ENCODE results near the gene CCDC185. TPM values are rescaled to one million over a fixed set of nuclear protein-coding genes. Genes with fewer than 3 reads are reported as not detected.
A peak's percentile ranks its signal among the peaks of the same experiment; 100 is the strongest.

The CCDC185 gene
- total and polyA plus RNA-seq, 2 experiments from 2014 or later = 0.56 TPM; not detected in 1

- no peak for TF ChIP-seq EZH2phosphoT487 (IDR thresholded peaks at IDR 0.05; ENCODE audit: unreplicated experiment)
- TF ChIP-seq ETS1 (IDR thresholded peaks at IDR 0.05) = no peak
These were observed 27.8 kb downstream of the CCDC185 start (continued) for GRCh38 chr1:223421025-223421424.

- peak overlapping the region; percentile 45; the same call in 1 of the 2 replicates for H3K27ac Mint-ChIP-seq
- no peak overlapping the region for H3K4me2 ChIP-seq
- H3K79me2 ChIP-seq (replicated peaks; ENCODE audit: insufficient read depth) = no peaks in the 10 kb centered on the region
- H3K27ac ChIP-seq (ENCODE audit: low read depth) = no peak overlapping the region
- no peaks in the 10 kb centered on the region for H3K36me3 ChIP-seq (ENCODE audit: insufficient read depth)
- no peaks in the 10 kb centered on the region for H4K20me1 ChIP-seq (replicated peaks; ENCODE audit: insufficient read depth)
- peaks cover 7% of the 10 kb centered on the region; the same call in 2 of the 3 replicates for H3K4me1 Mint-ChIP-seq
- no peaks in the 10 kb centered on the region for H3K36me3 Mint-ChIP-seq (ENCODE audit: low read depth)
- H3K4me3 ChIP-seq = no peak overlapping the region
- H3K9me3 Mint-ChIP-seq = no peaks in the 10 kb centered on the region
- DNase-seq (ENCODE audit: low spot score) (no peak), ATAC-seq (no peak)
- H3K27me3 ChIP-seq (ENCODE audit: insufficient read depth) = no peaks in the 10 kb centered on the region
- H3K4me3 Mint-ChIP-seq = no peak overlapping the region
- no peak overlapping the region for H2AFZ ChIP-seq
- no peak for TF ChIP-seq CREB1 (CRISPR knock-in tag; IDR thresholded peaks at IDR 0.05; ENCODE audit: low read depth)
- no peaks in the 10 kb centered on the region for H3F3A ChIP-seq (replicated peaks; ENCODE audit: low read depth)
- H3K27me3 Mint-ChIP-seq (ENCODE audit: insufficient read depth, low read depth, poor library complexity) = no peaks in the 10 kb centered on the region
- H3K4me1 ChIP-seq (ENCODE audit: insufficient read depth) = peaks cover 9% of the 10 kb centered on the region
- peaks cover 6% of the 10 kb centered on the region; the same call in 1 of the 2 replicates for H3K9me2 ChIP-seq (ENCODE audit: insufficient read depth)
These were observed 28.5 kb downstream of the CCDC185 start for GRCh38 chr1:223421676-223422075.

- Histone ChIP-seq H3K4me3 (no peak overlapping the region), H3K79me2 (replicated peaks; ENCODE audit: insufficient read depth) (no peaks in the 10 kb centered on the region), H3K9me2 (ENCODE audit: insufficient read depth) (peaks cover 6% of the 10 kb centered on the region; the same call in 1 of the 2 replicates), H2AFZ (no peak overlapping the region), H4K20me1 (replicated peaks; ENCODE audit: insufficient read depth) (no peaks in the 10 kb centered on the region), H3K4me1 (ENCODE audit: insufficient read depth) (peaks cover 9% of the 10 kb centered on the region), H3K27me3 (ENCODE audit: insufficient read depth) (no peaks in the 10 kb centered on the region), H3K27ac (ENCODE audit: low read depth) (no peak overlapping the region), H3K4me2 (no peak overlapping the region), H3K36me3 (ENCODE audit: insufficient read depth) (no peaks in the 10 kb centered on the region), H3F3A (replicated peaks; ENCODE audit: low read depth) (no peaks in the 10 kb centered on the region)
- no peak for ATAC-seq
- Mint-ChIP-seq H3K4me3 (no peak overlapping the region), H3K27me3 (ENCODE audit: insufficient read depth, low read depth, poor library complexity) (no peaks in the 10 kb centered on the region), H3K4me1 (peaks cover 7% of the 10 kb centered on the region; the same call in 2 of the 3 replicates), H3K27ac (no peak overlapping the region), H3K9me3 (no peaks in the 10 kb centered on the region), H3K36me3 (ENCODE audit: low read depth) (no peaks in the 10 kb centered on the region)
- TF ChIP-seq EZH2 (IDR thresholded peaks at IDR 0.05; ENCODE audit: low read depth, unreplicated experiment) (no peak), NANOG (IDR thresholded peaks at IDR 0.05; ENCODE audit: borderline replicate concordance) (no peak)
- no peak for DNase-seq (ENCODE audit: low spot score)
These were observed 29.7 kb downstream of the CCDC185 start for GRCh38 chr1:223422911-223423310.

- Histone ChIP-seq H3K36me3 (ENCODE audit: insufficient read depth) (no peaks in the 10 kb centered on the region), H4K20me1 (replicated peaks; ENCODE audit: insufficient read depth) (no peaks in the 10 kb centered on the region), H3K79me2 (replicated peaks; ENCODE audit: insufficient read depth) (no peaks in the 10 kb centered on the region), H3K4me2 (no peak overlapping the region), H2AFZ (no peak overlapping the region; the same call in 1 of the 2 replicates), H3K9me2 (ENCODE audit: insufficient read depth) (peaks cover 6% of the 10 kb centered on the region; the same call in 1 of the 2 replicates), H3K4me1 (ENCODE audit: insufficient read depth) (peaks cover 2% of the 10 kb centered on the region), H3K27ac (ENCODE audit: low read depth) (no peak overlapping the region), H3F3A (replicated peaks; ENCODE audit: low read depth) (no peaks in the 10 kb centered on the region), H3K4me3 (no peak overlapping the region), H3K27me3 (ENCODE audit: insufficient read depth) (no peaks in the 10 kb centered on the region)
- no peaks in the 10 kb centered on the region for H3K27me3 Mint-ChIP-seq (ENCODE audit: insufficient read depth, low read depth, poor library complexity)
- H3K9me3 Mint-ChIP-seq = no peaks in the 10 kb centered on the region; the same call in 2 of the 3 replicates
- no peak overlapping the region for H3K4me3 Mint-ChIP-seq
- H3K4me1 Mint-ChIP-seq = peaks cover 2% of the 10 kb centered on the region; the same call in 2 of the 3 replicates
- H3K36me3 Mint-ChIP-seq (ENCODE audit: low read depth) = no peaks in the 10 kb centered on the region
- ATAC-seq = no peak
- H3K27ac Mint-ChIP-seq = no peak overlapping the region
- DNase-seq (ENCODE audit: low spot score) = no peak
- TF ChIP-seq CTCF (conservative IDR thresholded peaks at IDR 0.05; ENCODE audit: low read depth in 2 of 2) (no peak), REST (IDR thresholded peaks at IDR 0.05; ENCODE audit: unreplicated experiment) (no peak)
These were observed 30.5 kb downstream of the CCDC185 start for GRCh38 chr1:223423641-223424233.

Measured in GM23338 (cell line).